PC-3 (cell line): ENCODE results near the gene STK4. TPM values are rescaled to one million over a fixed set of nuclear protein-coding genes. Genes with fewer than 3 reads are reported as not detected.

Experiments used
- ATAC-seq: fragments of 200-7000 bp; cut with Tn5 transposase; 2 replicates; pipeline ENCODE4 v1.9.1; 2020; ENCODE audit warnings: mild to moderate bottlenecking, moderate library complexity
- BruUV-seq: library from RNA; stranded (reverse); fragments of 400-500 nt; replicated peaks from 2 replicates; lab custom pipeline; 2021; lab: Mats Ljungman, UMichigan
- CTCF ChIA-PET: fragments of 300-600 bp; sonication (Branson Sonifier 250); formaldehyde crosslinking; loops from one replicate; lab custom pipeline; 2022; ENCODE audit warnings: antibody characterized with exemption; lab: Charles Lee
- POLR2A ChIA-PET: fragments of 300-600 bp; sonication (Branson Sonifier 250); formaldehyde crosslinking; loops from one replicate; lab custom pipeline; 2022; ENCODE audit warnings: antibody characterized with exemption; ENCODE audit not compliant: unreplicated experiment; lab: Charles Lee
- DNase-seq: peaks from one replicate; pipeline ENCODE4 v3.0.0-alpha.2; 2015
- H2AFZ ChIP-seq: fragments of 300-600 bp; sonication (generic); 2 replicates; pipeline ENCODE4 v1.6.0; 2016; ENCODE audit warnings: antibody characterized with exemption, low read length
- H3F3A ChIP-seq: fragments of 300-600 bp; sonication (generic); one replicate; pipeline ENCODE4 v1.6.0; 2017; ENCODE audit warnings: antibody characterized with exemption, low read length, control low read depth, mild to moderate bottlenecking; ENCODE audit not compliant: unreplicated experiment
- H3K27ac ChIP-seq: fragments of 300-600 bp; sonication (generic); 2 replicates; pipeline ENCODE4 v1.5.1; 2016; ENCODE audit warnings: mild to moderate bottlenecking, low read length
- H3K27me3 ChIP-seq: fragments of 300-600 bp; sonication (generic); 2 replicates; pipeline ENCODE4 v1.6.1; 2016; ENCODE audit warnings: low read length, mixed read lengths
- H3K36me3 ChIP-seq: fragments of 300-600 bp; sonication (generic); 2 replicates; pipeline ENCODE4 v1.6.1; 2016; ENCODE audit warnings: low read depth, mixed run types, low read length, mixed read lengths
- H3K4me1 ChIP-seq: fragments of 300-600 bp; sonication (generic); 2 replicates; pipeline ENCODE4 v1.5.1; 2016; ENCODE audit warnings: low read length; ENCODE audit not compliant: insufficient read depth
- H3K4me2 ChIP-seq: fragments of 300-600 bp; sonication (generic); 2 replicates; pipeline ENCODE4 v1.6.0; 2016; ENCODE audit warnings: low read length
- H3K4me3 ChIP-seq: fragments of 300-600 bp; sonication (generic); 2 replicates; pipeline ENCODE4 v1.5.1; 2016; ENCODE audit warnings: mild to moderate bottlenecking, low read length, mixed read lengths
- H3K79me2 ChIP-seq: fragments of 300-600 bp; sonication (generic); 2 replicates; pipeline ENCODE4 v1.6.1; 2017; ENCODE audit warnings: low read length, mixed read lengths
- H3K9ac ChIP-seq: fragments of 300-600 bp; sonication (generic); 2 replicates; pipeline ENCODE4 v1.6.0; 2016; ENCODE audit warnings: mild to moderate bottlenecking, low read length
- H3K9me2 ChIP-seq: fragments of 300-600 bp; sonication (generic); replicated peaks from 2 replicates; pipeline ENCODE4 v1.6.1; 2016; ENCODE audit warnings: mixed run types, low read length, mixed read lengths
- H3K9me3 ChIP-seq: fragments of 300-600 bp; sonication (generic); 2 replicates; pipeline ENCODE4 v1.6.1; 2016; ENCODE audit warnings: low read length, mixed read lengths
- H4K20me1 ChIP-seq: fragments of 300-600 bp; sonication (generic); 2 replicates; pipeline ENCODE4 v1.6.1; 2016; ENCODE audit warnings: low read length, mixed read lengths
- CTCF ChIP-seq: fragments of 300-600 bp; sonication (generic); conservative IDR thresholded peaks from 2 replicates; pipeline ENCODE4 v1.5.1; 2017; ENCODE audit warnings: antibody characterized with exemption, low read depth, mild to moderate bottlenecking, low read length
- EZH2 ChIP-seq: fragments of 300-600 bp; sonication (generic); IDR thresholded peaks from one replicate; pipeline ENCODE4 v1.6.1; 2017; ENCODE audit warnings: antibody characterized with exemption, mild to moderate bottlenecking, low read length; ENCODE audit not compliant: unreplicated experiment
- EZH2phosphoT487 ChIP-seq: fragments of 300-600 bp; sonication (generic); IDR thresholded peaks from 2 replicates; pipeline ENCODE4 v1.6.1; 2018; ENCODE audit warnings: mild to moderate bottlenecking, antibody characterized with exemption, low read length, borderline replicate concordance
- intact Hi-C: fragments of 100-400 bp; cut with micrococcal nuclease; formaldehyde crosslinking; loops from 2 replicates; pipeline ENCODE4 v1.9.0; 2023
- total RNA-seq: library from RNA; depleted of rRNA; stranded (reverse); fragments of >200 nt; gene quantifications from 2 replicates; pipeline ENCODE4 v1.2.3, GENCODE V29; 2014

The STK4 gene
- total RNA-seq, 1 experiment from 2014 or later = 18.6 TPM

GRCh38 chr20:45104786-45105185 lies 138.5 kb downstream of the STK4 start:
- POLR2A ChIA-PET = interaction anchor here (0.6 kb wide), 1 partner anchor 70 kb away, joined by 3 read pairs; no protein-coding TSS in a partner anchor
- DNase-seq (peak; percentile 92), ATAC-seq (peak; percentile 99)
- no peaks in the 10 kb centered on the region for H3K9me2 ChIP-seq
- H3K4me3 ChIP-seq = no peak overlapping the region
- peak overlapping the region; percentile 34 for H3K4me2 ChIP-seq
- H4K20me1 ChIP-seq = no peaks in the 10 kb centered on the region
- peak overlapping the region; percentile 24 for H3K27ac ChIP-seq
- H3F3A ChIP-seq = no peaks in the 10 kb centered on the region
- peak overlapping the region; percentile 39 for H2AFZ ChIP-seq
- no peaks in the 10 kb centered on the region for H3K79me2 ChIP-seq
- H3K36me3 ChIP-seq = no peaks in the 10 kb centered on the region
- CTCF ChIA-PET = interaction anchor here (0.6 to 1.5 kb wide), 8 partner anchors 8 to 207 kb away, joined by 3 to 12 read pairs (median 4); no protein-coding TSS in a partner anchor
- H3K4me1 ChIP-seq = peaks cover 10% of the 10 kb centered on the region
- no peaks in the 10 kb centered on the region for H3K9me3 ChIP-seq
- BruUV-seq = no TSS peak
- intact Hi-C loops = no loop called here
- H3K9ac ChIP-seq = no peak overlapping the region
- TF ChIP-seq EZH2phosphoT487 (no peak), EZH2 (no peak), CTCF (no peak)
- no peaks in the 10 kb centered on the region for H3K27me3 ChIP-seq

GRCh38 chr20:45105317-45105716 lies 139.0 kb downstream of the STK4 start:
- ATAC-seq (peak; percentile 19), DNase-seq (peak; percentile 19)
- Histone ChIP-seq H3K4me2 (peak overlapping the region; percentile 34), H3K9me2 (no peaks in the 10 kb centered on the region), H3K36me3 (no peaks in the 10 kb centered on the region), H3K9ac (no peak overlapping the region), H3K9me3 (no peaks in the 10 kb centered on the region), H2AFZ (peak overlapping the region; percentile 39; the same call in 1 of the 2 replicates), H3K27ac (peak overlapping the region; percentile 24), H3K4me1 (peaks cover 10% of the 10 kb centered on the region), H3F3A (no peaks in the 10 kb centered on the region), H3K4me3 (no peak overlapping the region), H3K27me3 (no peaks in the 10 kb centered on the region), H3K79me2 (no peaks in the 10 kb centered on the region), H4K20me1 (no peaks in the 10 kb centered on the region)
- intact Hi-C loops = no loop called here
- CTCF ChIA-PET = interaction anchor here (0.6 to 1.5 kb wide), 6 partner anchors 8 to 185 kb away, joined by 3 to 12 read pairs (median 4); no protein-coding TSS in a partner anchor
- POLR2A ChIA-PET = interaction anchor here (0.6 kb wide), 1 partner anchor 71 kb away, joined by 3 read pairs; no protein-coding TSS in a partner anchor
- no peak for TF ChIP-seq EZH2phosphoT487
- no peak for TF ChIP-seq EZH2
- no peak for TF ChIP-seq CTCF
- no TSS peak for BruUV-seq

- Histone ChIP-seq H3K4me3 (no peak overlapping the region), H3F3A (no peaks in the 10 kb centered on the region), H3K79me2 (no peaks in the 10 kb centered on the region), H3K9me2 (no peaks in the 10 kb centered on the region), H3K9me3 (no peaks in the 10 kb centered on the region), H3K9ac (no peak overlapping the region), H3K4me2 (no peak overlapping the region), H3K36me3 (no peaks in the 10 kb centered on the region), H3K27ac (no peak overlapping the region), H2AFZ (no peak overlapping the region), H3K4me1 (peaks cover 7% of the 10 kb centered on the region), H3K27me3 (no peaks in the 10 kb centered on the region), H4K20me1 (no peaks in the 10 kb centered on the region)
- DNase-seq = no peak
- POLR2A ChIA-PET = interaction anchor here (0.5 to 0.6 kb wide), 2 partner anchors 57 to 60 kb away, joined by 3 to 4 read pairs; no protein-coding TSS in a partner anchor
- CTCF ChIA-PET = interaction anchor here (1.4 kb wide), 1 partner anchor 184 kb away, joined by 3 read pairs; no protein-coding TSS in a partner anchor
- TF ChIP-seq EZH2 (no peak), EZH2phosphoT487 (no peak), CTCF (no peak)
- ATAC-seq = no peak
- intact Hi-C loops = no loop called here
- BruUV-seq = no TSS peak
Measured at GRCh38 chr20:45109634-45110033, 143.3 kb downstream of the STK4 start.
